Subcutaneous adipose tissue (tissue), 4 donors: Measurements from ENCODE around the gene RBP2. TPM values are rescaled to one million over a fixed set of nuclear protein-coding genes. Genes with fewer than 3 reads are reported as not detected.

Experiments
- CTCF ChIP-seq: fragments of 450-650 bp; IDR thresholded peaks from one replicate; pipeline ENCODE4 v1.5.1; 2016; ENCODE audit warnings: low read depth, mild to moderate bottlenecking, control low read depth, antibody characterized with exemption, moderate library complexity
- total RNA-seq, 4 donors: library from RNA; depleted of rRNA; stranded (reverse); fragments of >200 nt; gene quantifications; one replicate each; pipeline ENCODE4 v1.1.0, GENCODE V29; 2016

RBP2 gene
- total RNA-seq, 4 donors from 2014 or later, result not detected

- no peak for TF ChIP-seq CTCF
Measured at GRCh38 chr3:139447486-139447885, 28.8 kb downstream of the RBP2 start.

GRCh38 chr3:139444446-139444845 lies 31.9 kb downstream of the RBP2 start:
- no peak for TF ChIP-seq CTCF

GRCh38 chr3:139443186-139443585 lies 33.1 kb downstream of the RBP2 start:
- TF ChIP-seq CTCF, result no peak

- TF ChIP-seq CTCF, result no peak
Measured at GRCh38 chr3:139441656-139442055, 34.7 kb downstream of the RBP2 start.

GRCh38 chr3:139440639-139441556 lies 35.4 kb downstream of the RBP2 start:
- TF ChIP-seq CTCF, result no peak

GRCh38 chr3:139439278-139439677 lies 37.0 kb downstream of the RBP2 start:
- TF ChIP-seq CTCF, result no peak

- TF ChIP-seq CTCF, result no peak
Measured at GRCh38 chr3:139434764-139435307, 41.5 kb downstream of the RBP2 start.
